HG03457 (cell line): ENCODE measurements around the gene MTUS2.

Experiments used
- ATAC-seq: cut with Tn5 transposase; IDR thresholded peaks from one replicate; pipeline ENCODE4 v1.9.1; 2021; ENCODE audit warnings: moderate number of reproducible peaks; ENCODE audit not compliant: unreplicated experiment

MTUS2 gene

GRCh38 chr13:29537736-29538651 lies 717.9 kb downstream of the MTUS2 start:
- ATAC-seq, result no peak

- ATAC-seq, result no peak
These were observed 718.5 kb downstream of the MTUS2 start for GRCh38 chr13:29538652-29539040.

GRCh38 chr13:29539856-29540255 lies 719.7 kb downstream of the MTUS2 start:
- ATAC-seq, result no peak

GRCh38 chr13:29540334-29540733 lies 720.2 kb downstream of the MTUS2 start:
- ATAC-seq, result no peak

- no peak for ATAC-seq
These were observed 720.7 kb downstream of the MTUS2 start for GRCh38 chr13:29540799-29541198.

GRCh38 chr13:29541400-29541799 lies 721.3 kb downstream of the MTUS2 start:
- ATAC-seq, result no peak

- no peak for ATAC-seq
These were observed 722.2 kb downstream of the MTUS2 start for GRCh38 chr13:29542381-29542780.

GRCh38 chr13:29543230-29544215 lies 723.4 kb downstream of the MTUS2 start:
- ATAC-seq, result peak; percentile 94

- no peak for ATAC-seq
These were observed 725.8 kb downstream of the MTUS2 start for GRCh38 chr13:29545988-29546387.

GRCh38 chr13:29546662-29547061 lies 726.5 kb downstream of the MTUS2 start:
- ATAC-seq, result no peak

- ATAC-seq, result no peak
These were observed 727.0 kb downstream of the MTUS2 start for GRCh38 chr13:29547153-29547552.

GRCh38 chr13:29548722-29549121 lies 728.6 kb downstream of the MTUS2 start:
- ATAC-seq, result no peak

- no peak for ATAC-seq
These were observed 730.4 kb downstream of the MTUS2 start for GRCh38 chr13:29550430-29550988.

- no peak for ATAC-seq
These were observed 731.1 kb downstream of the MTUS2 start for GRCh38 chr13:29551214-29551613.
